AG04450 (cell line): ENCODE results near the gene KLK8. TPM values are rescaled to one million over a fixed set of nuclear protein-coding genes. Genes with fewer than 3 reads are reported as not detected.

Source experiments
- CTCF ChIA-PET: fragments of 300-600, 350-600 bp; formaldehyde crosslinking; extraction: SDS; loops from one replicate; lab custom pipeline; 2022; ENCODE audit warnings: antibody characterized with exemption, inconsistent platforms; lab: Charles Lee
- POLR2A ChIA-PET: fragments of 350-600 bp; formaldehyde crosslinking; extraction: SDS; loops from one replicate; lab custom pipeline; 2021; ENCODE audit warnings: antibody characterized with exemption, inconsistent platforms; lab: Yijun Ruan, JAX
- DNase-seq: peaks from one replicate; pipeline ENCODE4 v3.0.0-alpha.2; 2011; ENCODE audit warnings: low read depth, low spot score
- H3K27ac ChIP-seq: one replicate; pipeline ENCODE4 v1.5.1; 2012; ENCODE audit warnings: low read depth, low read length, control low read depth
- H3K27me3 ChIP-seq: one replicate; pipeline ENCODE4 v1.6.0; 2012; ENCODE audit warnings: low read length; ENCODE audit not compliant: control insufficient read depth, insufficient read depth
- H3K4me3 ChIP-seq: 2 replicates; pipeline ENCODE4 v1.5.1; 2011; ENCODE audit warnings: mild to moderate bottlenecking, low read depth, low read length, control low read depth
- H3K9me3 ChIP-seq: 2 replicates; pipeline ENCODE4 v1.5.1; 2012; ENCODE audit warnings: low read length; ENCODE audit not compliant: control insufficient read depth, insufficient read depth
- CTCF ChIP-seq: IDR thresholded peaks from 2 replicates; pipeline ENCODE4 v1.5.1; 2011; ENCODE audit warnings: low read depth, low read length, control low read depth, inconsistent platforms
- polyA plus RNA-seq: library from polyadenylated mRNA; depleted of rRNA; stranded (reverse); fragments of >200 nt; gene quantifications from 2 replicates; pipeline ENCODE4 v1.2.3, GENCODE V29; 2011

The KLK8 gene
- polyA plus RNA-seq, 1 experiment, result not detected

- no peak overlapping the region for H3K4me3 ChIP-seq
- POLR2A ChIA-PET, result no interaction called here
- no peak for TF ChIP-seq CTCF
- no peak for DNase-seq
- H3K27me3 ChIP-seq, result no peaks in the 10 kb centered on the region
- H3K27ac ChIP-seq, result no peak overlapping the region
- CTCF ChIA-PET, result interaction anchor here (0.7 kb wide), 2 partner anchors 9 to 18 kb away, joined by 3 read pairs; no protein-coding TSS in a partner anchor
- peaks cover 27% of the 10 kb centered on the region for H3K9me3 ChIP-seq
Observed at GRCh38 chr19:51002089-51002532, 707 bp upstream of the KLK8 start.

- Histone ChIP-seq H3K27me3 (no peaks in the 10 kb centered on the region), H3K4me3 (no peak overlapping the region), H3K9me3 (peaks cover 31% of the 10 kb centered on the region), H3K27ac (no peak overlapping the region)
- no peak for TF ChIP-seq CTCF
- ChIA-PET CTCF (no interaction called here), POLR2A (no interaction called here)
- no peak for DNase-seq
Observed at GRCh38 chr19:51000981-51001380, 423 bp downstream of the KLK8 start.

- no peak for TF ChIP-seq CTCF
- POLR2A ChIA-PET, result no interaction called here
- no peaks in the 10 kb centered on the region for H3K27me3 ChIP-seq
- no peak for DNase-seq
- CTCF ChIA-PET, result no interaction called here
- peaks cover 32% of the 10 kb centered on the region for H3K9me3 ChIP-seq
- H3K27ac ChIP-seq, result no peak overlapping the region
- H3K4me3 ChIP-seq, result no peak overlapping the region
Observed at GRCh38 chr19:51000426-51000825, 978 bp downstream of the KLK8 start.

GRCh38 chr19:50998686-50999085 lies 2.7 kb downstream of the KLK8 start:
- H3K27ac ChIP-seq, result no peak overlapping the region
- DNase-seq, result no peak
- CTCF ChIA-PET, result no interaction called here
- H3K27me3 ChIP-seq, result no peaks in the 10 kb centered on the region
- H3K9me3 ChIP-seq, result peaks cover 32% of the 10 kb centered on the region
- H3K4me3 ChIP-seq, result no peak overlapping the region
- POLR2A ChIA-PET, result no interaction called here
- TF ChIP-seq CTCF, result no peak

GRCh38 chr19:50998061-50998460 lies 3.3 kb downstream of the KLK8 start:
- POLR2A ChIA-PET, result no interaction called here
- H3K4me3 ChIP-seq, result no peak overlapping the region

More at GRCh38 chr19:50998061-50998460, 3.3 kb downstream of the KLK8 start:
- Histone ChIP-seq H3K27ac (no peak overlapping the region), H3K9me3 (peaks cover 32% of the 10 kb centered on the region), H3K27me3 (no peaks in the 10 kb centered on the region)
- no peak for DNase-seq
- TF ChIP-seq CTCF, result no peak
- CTCF ChIA-PET, result no interaction called here
